HepG2 (cell line): ENCODE results near the gene NOL4L. TPM values are rescaled to one million over a fixed set of nuclear protein-coding genes. Genes with fewer than 3 reads are reported as not detected.

ENCODE experiments used
- DNMT3B ChIP-seq: conservative IDR thresholded peaks from 2 replicates; pipeline ENCODE4 v1.6.1; 2016; ENCODE audit warnings: missing biosample characterization, control low read depth
- ERF ChIP-seq: IDR thresholded peaks from 2 replicates; pipeline ENCODE4 v1.6.1; 2018; ENCODE audit warnings: missing biosample characterization, missing genetic modification reagents
- KDM4B ChIP-seq: sonication (generic); formaldehyde crosslinking; IDR thresholded peaks from 2 replicates; pipeline ENCODE4 v1.4.0; 2020; ENCODE audit warnings: missing genetic modification reagents
- REXO4 ChIP-seq: sonication (generic); formaldehyde crosslinking; IDR thresholded peaks from 2 replicates; pipeline ENCODE4 v1.8.0; 2022; ENCODE audit warnings: missing genetic modification reagents, mild to moderate bottlenecking, borderline replicate concordance
- RFX5 ChIP-seq: IDR thresholded peaks from 2 replicates; pipeline ENCODE4 v1.6.1; 2011; ENCODE audit warnings: low read depth, low read length, improper control_type of control experiment
- SKI ChIP-seq: fragments of 450-650 bp; IDR thresholded peaks from one replicate; pipeline ENCODE4 v1.6.1; 2018; ENCODE audit warnings: mild to moderate bottlenecking; ENCODE audit not compliant: partially characterized antibody
- WIZ ChIP-seq: sonication (generic); formaldehyde crosslinking; IDR thresholded peaks from 2 replicates; pipeline ENCODE4 v1.5.1; 2020; ENCODE audit warnings: mild to moderate bottlenecking, missing genetic modification reagents
- ZBTB20 ChIP-seq: sonication (generic); formaldehyde crosslinking; IDR thresholded peaks from 2 replicates; pipeline ENCODE4 v1.8.1; 2023; ENCODE audit warnings: missing genetic modification reagents, low read depth, mild to moderate bottlenecking, borderline replicate concordance
- ZNF333 ChIP-seq: sonication (generic); formaldehyde crosslinking; IDR thresholded peaks from 2 replicates; pipeline ENCODE4 v1.4.0; 2020; ENCODE audit warnings: mild to moderate bottlenecking, missing genetic modification reagents, borderline replicate concordance
- polyA plus RNA-seq, 8 experiments: library from polyadenylated mRNA; depleted of rRNA in 3 of 8; stranded (reverse) in 7 of 8; unstranded in 1 of 8; fragments of >200 nt; fragmentation: Illumina TruSeq in 4 of 8; extraction: Trizol in 4 of 8; gene quantifications; 2 replicates each; pipeline versions ENCODE4 v1.2.1 to v1.2.3, GENCODE V29; 2011 to 2016; ENCODE audit warnings: low read depth in 4 of 8, missing spikeins in 1 of 8, mixed read lengths in 1 of 8; ENCODE audit not compliant: insufficient read depth in 1 of 8
- total RNA-seq, 5 experiments: library from RNA; depleted of rRNA; stranded (reverse); fragments of >200 nt; fragmentation: Illumina TruSeq; extraction: Trizol; gene quantifications; 2 replicates each; pipeline ENCODE4 v1.2.3, GENCODE V29; 2016; ENCODE audit warnings: low read depth in 1 of 5
- TF ChIP-seq, protein P1 (sequence below): sonication (generic); formaldehyde crosslinking; IDR thresholded peaks from 2 replicates; pipeline ENCODE4 v1.4.0; 2020; ENCODE audit warnings: missing genetic modification reagents, mild to moderate bottlenecking, borderline replicate concordance
- TF ChIP-seq, protein P2 (sequence below): sonication (generic); formaldehyde crosslinking; IDR thresholded peaks from 2 replicates; pipeline ENCODE4 v1.8.1; 2023; ENCODE audit warnings: mild to moderate bottlenecking, moderate library complexity, missing genetic modification reagents
- TF ChIP-seq, protein P3 (sequence below): sonication (generic); formaldehyde crosslinking; IDR thresholded peaks from 2 replicates; pipeline ENCODE4 v1.4.0; 2020; ENCODE audit warnings: missing genetic modification reagents
- TF ChIP-seq, protein P4 (sequence below): sonication (generic); formaldehyde crosslinking; IDR thresholded peaks from 2 replicates; pipeline ENCODE4 v1.4.0; 2020; ENCODE audit warnings: missing genetic modification reagents
- TF ChIP-seq, protein P5 (sequence below): sonication (generic); formaldehyde crosslinking; IDR thresholded peaks from 2 replicates; pipeline ENCODE4 v1.4.0; 2020; ENCODE audit warnings: missing genetic modification reagents, mild to moderate bottlenecking, borderline replicate concordance
- TF ChIP-seq, protein P6 (sequence below): fragments of 450-650 bp; IDR thresholded peaks from 2 replicates; pipeline ENCODE4 v1.6.1; 2017

The NOL4L gene
- total and polyA plus RNA-seq, 2 of the 13 experiments (the other 11 are each of a cell fraction or from before 2014, with no cell fraction given): 16.6 to 35.4 TPM

DNA sequence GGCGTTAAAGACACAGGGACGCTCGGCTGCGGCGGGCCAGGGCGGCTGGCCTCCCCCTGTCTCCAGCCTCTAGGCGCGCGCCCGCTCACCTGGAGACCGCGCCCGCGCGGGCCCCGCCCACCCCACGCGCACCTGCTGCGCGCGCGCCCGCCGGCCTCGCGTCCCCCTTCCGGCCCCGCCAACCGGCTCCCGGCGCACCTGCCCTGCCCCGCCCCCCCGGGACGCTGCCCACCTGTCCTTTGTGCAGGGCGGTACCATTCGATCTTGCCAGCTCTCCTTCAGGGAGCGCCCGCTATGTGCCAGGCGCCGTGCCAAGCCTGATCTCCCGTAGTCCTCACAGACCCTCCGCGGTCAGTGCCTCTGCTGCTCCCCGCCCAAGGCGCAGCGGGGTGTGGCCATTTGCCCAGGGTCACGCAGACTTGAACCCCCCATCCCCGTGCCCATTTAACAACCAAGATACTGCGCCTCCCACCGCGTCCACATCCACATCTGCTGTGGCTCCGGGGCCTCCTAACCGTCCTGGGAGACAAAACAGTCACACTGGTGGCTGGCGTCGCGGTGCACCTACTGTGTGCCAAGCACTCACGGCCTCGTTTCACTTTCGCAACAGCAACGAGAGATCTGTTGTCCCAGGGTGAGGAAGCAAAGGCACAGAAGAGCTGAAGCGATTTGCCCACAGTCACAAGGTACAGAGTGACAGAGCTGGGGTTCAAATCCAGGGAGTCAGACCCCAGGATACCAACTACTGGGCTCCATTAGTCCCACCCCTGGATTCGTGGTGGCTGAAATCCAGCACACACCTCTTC lies 48.1 kb downstream of the NOL4L start (continued):
- TF ChIP-seq, protein P1, sequence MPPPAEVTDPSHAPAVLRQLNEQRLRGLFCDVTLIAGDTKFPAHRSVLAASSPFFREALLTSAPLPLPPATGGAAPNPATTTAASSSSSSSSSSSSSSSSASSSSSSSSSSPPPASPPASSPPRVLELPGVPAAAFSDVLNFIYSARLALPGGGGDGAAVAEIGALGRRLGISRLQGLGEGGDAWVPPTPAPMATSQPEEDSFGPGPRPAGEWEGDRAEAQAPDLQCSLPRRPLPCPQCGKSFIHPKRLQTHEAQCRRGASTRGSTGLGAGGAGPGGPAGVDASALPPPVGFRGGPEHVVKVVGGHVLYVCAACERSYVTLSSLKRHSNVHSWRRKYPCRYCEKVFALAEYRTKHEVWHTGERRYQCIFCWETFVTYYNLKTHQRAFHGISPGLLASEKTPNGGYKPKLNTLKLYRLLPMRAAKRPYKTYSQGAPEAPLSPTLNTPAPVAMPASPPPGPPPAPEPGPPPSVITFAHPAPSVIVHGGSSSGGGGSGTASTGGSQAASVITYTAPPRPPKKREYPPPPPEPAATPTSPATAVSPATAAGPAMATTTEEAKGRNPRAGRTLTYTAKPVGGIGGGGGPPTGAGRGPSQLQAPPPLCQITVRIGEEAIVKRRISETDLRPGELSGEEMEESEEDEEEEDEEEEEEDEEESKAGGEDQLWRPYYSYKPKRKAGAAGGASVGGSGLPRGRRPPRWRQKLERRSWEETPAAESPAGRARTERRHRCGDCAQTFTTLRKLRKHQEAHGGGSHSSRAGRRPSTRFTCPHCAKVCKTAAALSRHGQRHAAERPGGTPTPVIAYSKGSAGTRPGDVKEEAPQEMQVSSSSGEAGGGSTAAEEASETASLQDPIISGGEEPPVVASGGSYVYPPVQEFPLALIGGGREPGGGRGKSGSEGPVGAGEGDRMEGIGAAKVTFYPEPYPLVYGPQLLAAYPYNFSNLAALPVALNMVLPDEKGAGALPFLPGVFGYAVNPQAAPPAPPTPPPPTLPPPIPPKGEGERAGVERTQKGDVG (CRISPR knock-in tag): peak; percentile 83; the same call in 1 of the 2 replicates
- TF ChIP-seq ZNF333 (CRISPR knock-in tag) (0 out of 2 replicates have a peak, but pooled peaks have one; percentile 8), DNMT3B (CRISPR knock-in tag) (no peak), WIZ (no peak), ERF (no peak), KDM4B (CRISPR knock-in tag) (no peak), RFX5 (no peak; the same call in 1 of the 2 replicates), ZBTB20 (peak; percentile 71; the same call in 1 of the 2 replicates), SKI (no peak), REXO4 (no peak)
- TF ChIP-seq, protein P2, sequence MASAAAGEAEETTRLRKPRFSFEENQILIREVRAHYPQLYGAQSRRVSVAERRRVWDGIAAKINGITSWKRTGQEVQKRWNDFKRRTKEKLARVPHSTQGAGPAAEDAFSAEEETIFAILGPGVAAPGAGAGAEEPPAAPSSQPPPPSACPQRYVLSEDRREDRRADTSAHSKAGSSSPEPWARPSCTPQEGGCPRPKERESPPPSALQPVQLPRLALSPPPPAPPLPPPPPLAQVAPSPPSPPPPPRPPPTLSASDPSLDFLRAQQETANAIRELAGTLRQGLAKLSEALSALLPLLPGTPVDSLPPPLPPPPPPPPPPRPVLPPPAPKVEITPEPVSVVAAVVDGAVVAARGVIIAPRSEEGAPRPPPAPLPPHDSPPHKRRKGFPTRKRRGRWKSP (CRISPR knock-in tag): no peak
- TF ChIP-seq, protein P3, sequence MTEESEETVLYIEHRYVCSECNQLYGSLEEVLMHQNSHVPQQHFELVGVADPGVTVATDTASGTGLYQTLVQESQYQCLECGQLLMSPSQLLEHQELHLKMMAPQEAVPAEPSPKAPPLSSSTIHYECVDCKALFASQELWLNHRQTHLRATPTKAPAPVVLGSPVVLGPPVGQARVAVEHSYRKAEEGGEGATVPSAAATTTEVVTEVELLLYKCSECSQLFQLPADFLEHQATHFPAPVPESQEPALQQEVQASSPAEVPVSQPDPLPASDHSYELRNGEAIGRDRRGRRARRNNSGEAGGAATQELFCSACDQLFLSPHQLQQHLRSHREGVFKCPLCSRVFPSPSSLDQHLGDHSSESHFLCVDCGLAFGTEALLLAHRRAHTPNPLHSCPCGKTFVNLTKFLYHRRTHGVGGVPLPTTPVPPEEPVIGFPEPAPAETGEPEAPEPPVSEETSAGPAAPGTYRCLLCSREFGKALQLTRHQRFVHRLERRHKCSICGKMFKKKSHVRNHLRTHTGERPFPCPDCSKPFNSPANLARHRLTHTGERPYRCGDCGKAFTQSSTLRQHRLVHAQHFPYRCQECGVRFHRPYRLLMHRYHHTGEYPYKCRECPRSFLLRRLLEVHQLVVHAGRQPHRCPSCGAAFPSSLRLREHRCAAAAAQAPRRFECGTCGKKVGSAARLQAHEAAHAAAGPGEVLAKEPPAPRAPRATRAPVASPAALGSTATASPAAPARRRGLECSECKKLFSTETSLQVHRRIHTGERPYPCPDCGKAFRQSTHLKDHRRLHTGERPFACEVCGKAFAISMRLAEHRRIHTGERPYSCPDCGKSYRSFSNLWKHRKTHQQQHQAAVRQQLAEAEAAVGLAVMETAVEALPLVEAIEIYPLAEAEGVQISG (CRISPR knock-in tag): no peak
- TF ChIP-seq, protein P4, sequence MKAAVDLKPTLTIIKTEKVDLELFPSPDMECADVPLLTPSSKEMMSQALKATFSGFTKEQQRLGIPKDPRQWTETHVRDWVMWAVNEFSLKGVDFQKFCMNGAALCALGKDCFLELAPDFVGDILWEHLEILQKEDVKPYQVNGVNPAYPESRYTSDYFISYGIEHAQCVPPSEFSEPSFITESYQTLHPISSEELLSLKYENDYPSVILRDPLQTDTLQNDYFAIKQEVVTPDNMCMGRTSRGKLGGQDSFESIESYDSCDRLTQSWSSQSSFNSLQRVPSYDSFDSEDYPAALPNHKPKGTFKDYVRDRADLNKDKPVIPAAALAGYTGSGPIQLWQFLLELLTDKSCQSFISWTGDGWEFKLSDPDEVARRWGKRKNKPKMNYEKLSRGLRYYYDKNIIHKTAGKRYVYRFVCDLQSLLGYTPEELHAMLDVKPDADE (CRISPR knock-in tag): no peak
- TF ChIP-seq, protein P5, sequence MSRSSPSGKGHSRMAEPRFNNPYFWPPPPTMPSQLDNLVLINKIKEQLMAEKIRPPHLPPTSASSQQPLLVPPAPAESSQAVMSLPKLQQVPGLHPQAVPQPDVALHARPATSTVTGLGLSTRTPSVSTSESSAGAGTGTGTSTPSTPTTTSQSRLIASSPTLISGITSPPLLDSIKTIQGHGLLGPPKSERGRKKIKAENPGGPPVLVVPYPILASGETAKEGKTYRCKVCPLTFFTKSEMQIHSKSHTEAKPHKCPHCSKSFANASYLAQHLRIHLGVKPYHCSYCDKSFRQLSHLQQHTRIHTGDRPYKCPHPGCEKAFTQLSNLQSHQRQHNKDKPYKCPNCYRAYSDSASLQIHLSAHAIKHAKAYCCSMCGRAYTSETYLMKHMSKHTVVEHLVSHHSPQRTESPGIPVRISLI (CRISPR knock-in tag): no peak
- TF ChIP-seq, protein P6, sequence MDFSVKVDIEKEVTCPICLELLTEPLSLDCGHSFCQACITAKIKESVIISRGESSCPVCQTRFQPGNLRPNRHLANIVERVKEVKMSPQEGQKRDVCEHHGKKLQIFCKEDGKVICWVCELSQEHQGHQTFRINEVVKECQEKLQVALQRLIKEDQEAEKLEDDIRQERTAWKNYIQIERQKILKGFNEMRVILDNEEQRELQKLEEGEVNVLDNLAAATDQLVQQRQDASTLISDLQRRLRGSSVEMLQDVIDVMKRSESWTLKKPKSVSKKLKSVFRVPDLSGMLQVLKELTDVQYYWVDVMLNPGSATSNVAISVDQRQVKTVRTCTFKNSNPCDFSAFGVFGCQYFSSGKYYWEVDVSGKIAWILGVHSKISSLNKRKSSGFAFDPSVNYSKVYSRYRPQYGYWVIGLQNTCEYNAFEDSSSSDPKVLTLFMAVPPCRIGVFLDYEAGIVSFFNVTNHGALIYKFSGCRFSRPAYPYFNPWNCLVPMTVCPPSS: no peak
